Cardiac muscle cell (in vitro differentiated cells and primary cell): ENCODE results near the gene ZNF362. TPM values are rescaled to one million over a fixed set of nuclear protein-coding genes. Genes with fewer than 3 reads are reported as not detected.
"Not testable (repeated sequence)": the region's sequence is repeated elsewhere in the genome, so short reads cannot be mapped to it uniquely, and the experiment has no call there.

Experiments used
- DNase-seq, 2 donors: peaks; one replicate each; pipeline versions ENCODE4 v3.0.0 to v3.0.0-alpha.2; 2010 to 2017; ENCODE audit warnings: low read depth in 1 of 2, low spot score in 1 of 2
- H3K27ac ChIP-seq: fragments of 200-600 bp; sonication (generic); 2 replicates; pipeline ENCODE4 v1.5.1; 2016
- H3K27me3 ChIP-seq: fragments of 200-600 bp; sonication (generic); 2 replicates; pipeline ENCODE4 v1.6.0; 2016; ENCODE audit warnings: control low read depth
- H3K36me3 ChIP-seq: fragments of 200-600 bp; sonication (generic); 2 replicates; pipeline ENCODE4 v1.5.1; 2016; ENCODE audit warnings: control low read depth
- H3K4me1 ChIP-seq: fragments of 200-600 bp; sonication (generic); 2 replicates; pipeline ENCODE4 v1.8.1; 2017; ENCODE audit warnings: low read depth, mild to moderate bottlenecking, mixed run types
- H3K4me3 ChIP-seq: fragments of 200-600 bp; sonication (generic); 2 replicates; pipeline ENCODE4 v1.5.1; 2016; ENCODE audit warnings: mild to moderate bottlenecking
- H3K9me3 ChIP-seq: fragments of 200-600 bp; sonication (generic); 2 replicates; pipeline ENCODE4 v1.5.1; 2017; ENCODE audit warnings: low read depth, mild to moderate bottlenecking, control low read depth
- CTCF ChIP-seq: IDR thresholded peaks from 2 replicates; pipeline ENCODE4 v1.5.1; 2012; ENCODE audit warnings: low read depth, mild to moderate bottlenecking, low read length
- polyA plus RNA-seq: library from polyadenylated mRNA; unstranded; fragments of >200 nt; fragmentation: Nextera tagmentation; extraction: Ambion mirVana; gene quantifications from 2 replicates; pipeline ENCODE4 v1.2.1, GENCODE V29; 2016
- total RNA-seq: library from RNA; depleted of rRNA; stranded (reverse); fragments of >200 nt; gene quantifications from 2 replicates; pipeline ENCODE4 v1.2.3, GENCODE V29; 2016

The ZNF362 gene
- total and polyA plus RNA-seq, 2 experiments from 2014 or later: 57.9 to 77.5 TPM

GRCh38 chr1:33232716-33233115 is 23.6 kb upstream of the ZNF362 start:
- H3K4me1 ChIP-seq: no peaks in the 10 kb centered on the region
- no peak overlapping the region for H3K4me3 ChIP-seq
- H3K27ac ChIP-seq: no peak overlapping the region
- no peak for DNase-seq
- H3K9me3 ChIP-seq: no peaks in the 10 kb centered on the region
- no peak for TF ChIP-seq CTCF
- no peaks in the 10 kb centered on the region for H3K27me3 ChIP-seq
- H3K36me3 ChIP-seq: no peaks in the 10 kb centered on the region

GRCh38 chr1:33234131-33234530 is 22.2 kb upstream of the ZNF362 start:
- Histone ChIP-seq H3K27ac (no peak overlapping the region), H3K9me3 (no peaks in the 10 kb centered on the region), H3K4me3 (no peak overlapping the region), H3K27me3 (no peaks in the 10 kb centered on the region), H3K36me3 (no peaks in the 10 kb centered on the region), H3K4me1 (no peaks in the 10 kb centered on the region)
- DNase-seq: no peak
- no peak for TF ChIP-seq CTCF

GRCh38 chr1:33234588-33234990 is 21.7 kb upstream of the ZNF362 start:
- no peak overlapping the region for H3K27ac ChIP-seq
- no peaks in the 10 kb centered on the region for H3K27me3 ChIP-seq
- H3K4me3 ChIP-seq: no peak overlapping the region
- H3K9me3 ChIP-seq: no peaks in the 10 kb centered on the region
- no peak for DNase-seq
- no peaks in the 10 kb centered on the region for H3K36me3 ChIP-seq
- no peaks in the 10 kb centered on the region for H3K4me1 ChIP-seq
- no peak for TF ChIP-seq CTCF

DNA sequence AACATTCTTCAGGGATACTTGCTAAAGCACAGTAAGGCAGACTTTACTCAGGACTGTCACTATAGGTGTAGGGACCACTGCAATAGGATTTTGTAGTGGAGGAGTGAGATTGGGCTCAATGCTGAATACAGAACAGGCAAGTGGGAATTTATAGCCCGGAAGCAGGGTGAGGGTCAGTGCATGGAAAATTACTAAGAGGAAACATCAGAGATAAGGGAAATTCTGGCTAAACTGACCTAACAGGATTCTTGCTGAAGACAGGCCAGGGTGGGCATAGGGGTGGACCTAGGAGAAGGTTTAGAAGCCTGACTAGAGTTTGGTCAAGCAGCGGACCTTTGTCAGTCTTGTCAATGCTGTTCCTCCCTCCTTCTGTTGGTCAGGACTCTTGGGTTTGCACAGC is 20.8 kb upstream of the ZNF362 start:
- Histone ChIP-seq H3K9me3 (no peaks in the 10 kb centered on the region), H3K27ac (no peak overlapping the region), H3K36me3 (no peaks in the 10 kb centered on the region), H3K4me3 (no peak overlapping the region), H3K4me1 (no peaks in the 10 kb centered on the region), H3K27me3 (no peaks in the 10 kb centered on the region)
- TF ChIP-seq CTCF: no peak
- DNase-seq: no peak

- TF ChIP-seq CTCF: no peak
- no peaks in the 10 kb centered on the region for H3K4me1 ChIP-seq
- H3K9me3 ChIP-seq: no peaks in the 10 kb centered on the region
- no peaks in the 10 kb centered on the region for H3K36me3 ChIP-seq
- no peaks in the 10 kb centered on the region for H3K27me3 ChIP-seq
- no peak overlapping the region for H3K27ac ChIP-seq
- H3K4me3 ChIP-seq: no peak overlapping the region
- no peak for DNase-seq
Observed at GRCh38 chr1:33236498-33236897, 19.8 kb upstream of the ZNF362 start.

DNA sequence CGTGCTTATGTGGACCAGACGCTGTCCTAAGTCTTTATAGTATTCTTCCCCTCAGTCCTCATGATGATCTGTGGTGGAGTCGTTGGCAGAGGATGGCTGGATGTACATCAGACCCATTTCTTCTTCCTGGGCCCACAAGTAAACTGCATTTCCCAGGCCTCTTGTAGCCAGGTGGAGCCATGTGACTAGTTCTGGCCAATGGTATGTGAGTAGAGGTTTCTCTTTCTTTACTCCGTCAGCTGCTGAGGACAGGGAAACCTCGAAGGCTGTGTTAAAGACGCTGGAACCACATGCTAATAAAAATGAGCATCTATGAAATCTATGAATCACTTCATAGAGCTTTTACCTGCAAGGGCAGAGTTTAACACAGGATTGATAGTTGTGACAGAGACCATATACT is 18.7 kb upstream of the ZNF362 start:
- TF ChIP-seq CTCF: no peak
- no peak overlapping the region for H3K4me3 ChIP-seq
- H3K27me3 ChIP-seq: no peaks in the 10 kb centered on the region
- H3K4me1 ChIP-seq: no peaks in the 10 kb centered on the region
- DNase-seq: no peak
- H3K36me3 ChIP-seq: no peaks in the 10 kb centered on the region
- H3K9me3 ChIP-seq: no peaks in the 10 kb centered on the region
- no peak overlapping the region for H3K27ac ChIP-seq

GRCh38 chr1:33238194-33238724 is 18.0 kb upstream of the ZNF362 start:
- not testable (repeated sequence) for DNase-seq, H3K4me1 ChIP-seq, H3K4me3 ChIP-seq, H3K9me3 ChIP-seq, H3K27ac ChIP-seq, H3K36me3 ChIP-seq, H3K27me3 ChIP-seq

DNA sequence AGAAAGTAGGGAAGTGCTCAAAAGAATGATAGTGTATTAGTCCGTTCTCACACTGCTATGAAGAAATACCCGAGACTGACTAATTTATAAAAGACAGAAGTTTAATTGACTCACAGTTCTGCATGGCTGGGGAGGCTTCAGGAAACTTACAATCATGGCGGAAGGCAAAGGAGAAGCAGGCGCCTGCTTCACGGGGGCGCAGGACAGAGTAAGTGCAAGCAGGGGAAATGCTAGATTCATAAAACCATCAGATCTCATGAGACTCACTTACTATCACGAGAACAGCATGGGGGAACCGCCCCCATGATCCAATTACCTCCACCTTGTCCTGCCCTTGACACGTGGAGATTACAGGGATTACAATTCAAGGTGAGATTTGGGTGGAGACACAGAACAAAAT is 16.9 kb upstream of the ZNF362 start:
- not testable (repeated sequence) for H3K36me3 ChIP-seq

More for the DNA sequence above, 16.9 kb upstream of the ZNF362 start:
- H3K27ac ChIP-seq, H3K4me3 ChIP-seq, DNase-seq, H3K4me1 ChIP-seq, H3K27me3 ChIP-seq, H3K9me3 ChIP-seq: not testable (repeated sequence)
